Caki2 (cell line): ENCODE measurements around the gene IP6K3. TPM values are rescaled to one million over a fixed set of nuclear protein-coding genes. Genes with fewer than 3 reads are reported as not detected.

Experiments used
- DNase-seq: peaks from one replicate; pipeline ENCODE4 v3.0.0-alpha.2; 2015; ENCODE audit warnings: low read depth
- in situ Hi-C: cut with HindIII; loops from 2 replicates; pipeline ENCODE4 v1.10.0; 2016; ENCODE audit warnings: low sequenced_read_pairs, low pct_unique_long_range_greater_than_20kb, mixed read lengths
- total RNA-seq: library from RNA; depleted of rRNA; stranded (reverse); fragments of >200 nt; shearing (Covaris generic); gene quantifications from 2 replicates; pipeline ENCODE4 v1.2.3, GENCODE V29; 2014; ENCODE audit warnings: low replicate concordance

IP6K3 gene
- total RNA-seq, 1 experiment from 2014 or later = 0.07 TPM

- in situ Hi-C loops = no loop called here
Measured at GRCh38 chr6:33686981-33687975, 59.4 kb downstream of the IP6K3 start.

GRCh38 chr6:33686225-33686924 is 60.3 kb downstream of the IP6K3 start:
- in situ Hi-C loops = no loop called here
- DNase-seq = no peak

More at GRCh38 chr6:33686981-33687975, 59.4 kb downstream of the IP6K3 start:
- DNase-seq = no peak

GRCh38 chr6:33685411-33686224 is 61.1 kb downstream of the IP6K3 start:
- in situ Hi-C loops = no loop called here
- DNase-seq = no peak

- in situ Hi-C loops = no loop called here
- no peak for DNase-seq
Measured at GRCh38 chr6:33684983-33685382, 61.7 kb downstream of the IP6K3 start.

- in situ Hi-C loops = no loop called here
- DNase-seq = no peak
Measured at GRCh38 chr6:33684428-33684896, 62.2 kb downstream of the IP6K3 start.

GRCh38 chr6:33683576-33684427 is 62.9 kb downstream of the IP6K3 start:
- in situ Hi-C loops = no loop called here
- no peak for DNase-seq

GRCh38 chr6:33683051-33683571 is 63.6 kb downstream of the IP6K3 start:
- no peak for DNase-seq
- in situ Hi-C loops = no loop called here

GRCh38 chr6:33682341-33682740 is 64.4 kb downstream of the IP6K3 start:
- in situ Hi-C loops = no loop called here

GRCh38 chr6:33679761-33680160 is 66.9 kb downstream of the IP6K3 start:
- in situ Hi-C loops = no loop called here
- no peak for DNase-seq

More at GRCh38 chr6:33682341-33682740, 64.4 kb downstream of the IP6K3 start:
- DNase-seq = no peak

GRCh38 chr6:33678932-33679490 is 67.7 kb downstream of the IP6K3 start:
- in situ Hi-C loops = no loop called here
- no peak for DNase-seq

GRCh38 chr6:33678233-33678931 is 68.3 kb downstream of the IP6K3 start:
- no peak for DNase-seq
- in situ Hi-C loops = no loop called here

- DNase-seq = no peak
- in situ Hi-C loops = no loop called here
Measured at GRCh38 chr6:33677689-33678088, 69.0 kb downstream of the IP6K3 start.

GRCh38 chr6:33677143-33677660 is 69.5 kb downstream of the IP6K3 start:
- in situ Hi-C loops = no loop called here
- DNase-seq = no peak

GRCh38 chr6:33676416-33677142 is 70.1 kb downstream of the IP6K3 start:
- in situ Hi-C loops = no loop called here
- no peak for DNase-seq

- in situ Hi-C loops = no loop called here
- no peak for DNase-seq
Measured at GRCh38 chr6:33675968-33676367, 70.7 kb downstream of the IP6K3 start.

- no peak for DNase-seq
- in situ Hi-C loops = no loop called here
Measured at GRCh38 chr6:33673851-33674250, 72.9 kb downstream of the IP6K3 start.
